Kidney epithelial cell (primary cell): Measurements from ENCODE around the gene POMT2. TPM values are rescaled to one million over a fixed set of nuclear protein-coding genes. Genes with fewer than 3 reads are reported as not detected.
"Not testable (repeated sequence)": the region's sequence is repeated elsewhere in the genome, so short reads cannot be mapped to it uniquely, and the experiment has no call there.

Experiments used
- DNase-seq: peaks from one replicate; pipeline ENCODE4 v3.0.0-alpha.2; 2010; ENCODE audit warnings: low read depth
- H3K27me3 ChIP-seq: 2 replicates; pipeline ENCODE4 v1.6.0; 2011; ENCODE audit warnings: low read length; ENCODE audit not compliant: control insufficient read depth, insufficient read depth
- H3K36me3 ChIP-seq: 2 replicates; pipeline ENCODE4 v1.5.1; 2011; ENCODE audit warnings: low read length; ENCODE audit not compliant: control insufficient read depth, insufficient read depth
- H3K4me3 ChIP-seq: 2 replicates; pipeline ENCODE4 v1.5.1; 2011; ENCODE audit warnings: low read depth, mild to moderate bottlenecking, control low read depth, low read length
- CTCF ChIP-seq: IDR thresholded peaks from 2 replicates; pipeline ENCODE4 v1.5.1; 2011; ENCODE audit warnings: mild to moderate bottlenecking, moderate library complexity, low read length, control low read depth, inconsistent platforms; ENCODE audit not compliant: insufficient read depth, poor library complexity, severe bottlenecking
- total RNA-seq: library from RNA; depleted of rRNA; stranded (reverse); fragments of >200 nt; gene quantifications from 2 replicates; pipeline ENCODE4 v1.2.3, GENCODE V29; 2015

The POMT2 gene
- total RNA-seq, 1 donor from 2014 or later: 21.5 TPM

DNA sequence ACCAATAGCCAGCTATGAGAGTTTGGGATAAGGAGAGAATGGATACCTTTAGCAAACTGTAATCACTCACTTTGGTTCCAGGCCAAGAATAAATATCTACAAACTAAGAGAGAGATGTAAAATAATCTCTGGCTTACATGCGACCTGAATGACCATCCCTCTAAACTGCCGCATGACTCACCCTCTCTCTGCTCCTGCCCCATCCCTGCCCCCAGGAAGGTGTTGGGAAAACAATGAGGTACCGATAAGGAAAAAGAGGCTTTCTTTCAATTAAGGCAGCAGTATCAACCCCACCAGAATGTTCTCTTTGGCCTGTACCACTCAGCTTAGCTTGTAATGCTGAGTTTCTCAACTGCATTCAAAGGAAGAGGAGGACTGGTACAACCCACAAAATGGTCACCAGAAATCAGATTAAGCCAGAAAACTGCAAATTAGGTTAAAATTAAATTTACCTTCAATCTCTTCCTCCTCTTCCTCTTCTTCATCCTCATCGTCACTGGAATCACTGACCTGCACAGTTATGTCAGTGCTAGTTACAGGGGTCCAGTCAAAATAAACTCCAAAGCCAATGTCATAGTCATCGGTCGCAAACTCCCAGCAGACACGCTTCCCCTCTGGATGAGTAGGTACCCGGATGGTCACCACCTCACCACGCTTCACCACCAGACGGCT is 22.2 kb upstream of the POMT2 start:
- no peak for TF ChIP-seq CTCF
- H3K27me3 ChIP-seq: no peaks in the 10 kb centered on the region
- no peak for DNase-seq
- peaks cover 3% of the 10 kb centered on the region for H3K36me3 ChIP-seq
- no peak overlapping the region for H3K4me3 ChIP-seq

DNA sequence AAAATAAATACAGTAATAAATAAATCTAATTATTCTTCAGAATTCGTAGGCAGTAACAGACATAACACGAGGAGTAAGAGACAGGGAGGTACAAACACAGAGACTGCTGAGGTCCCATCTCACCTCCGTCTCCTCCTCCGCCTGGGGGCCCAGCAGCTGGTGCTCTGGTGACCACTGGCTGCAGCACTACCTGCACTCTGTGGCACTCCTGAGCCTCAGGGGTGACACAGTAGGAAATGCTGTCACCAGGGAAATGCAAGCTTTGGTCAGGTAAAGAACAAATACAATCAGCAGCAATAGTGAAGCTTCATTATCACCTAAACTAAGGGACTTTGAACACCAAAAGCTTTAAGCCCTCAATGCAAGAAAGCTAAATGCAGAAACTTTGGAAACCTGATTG is 19.7 kb upstream of the POMT2 start:
- Histone ChIP-seq H3K36me3 (peaks cover 4% of the 10 kb centered on the region), H3K4me3 (no peak overlapping the region), H3K27me3 (no peaks in the 10 kb centered on the region)
- no peak for TF ChIP-seq CTCF
- DNase-seq: no peak

DNA sequence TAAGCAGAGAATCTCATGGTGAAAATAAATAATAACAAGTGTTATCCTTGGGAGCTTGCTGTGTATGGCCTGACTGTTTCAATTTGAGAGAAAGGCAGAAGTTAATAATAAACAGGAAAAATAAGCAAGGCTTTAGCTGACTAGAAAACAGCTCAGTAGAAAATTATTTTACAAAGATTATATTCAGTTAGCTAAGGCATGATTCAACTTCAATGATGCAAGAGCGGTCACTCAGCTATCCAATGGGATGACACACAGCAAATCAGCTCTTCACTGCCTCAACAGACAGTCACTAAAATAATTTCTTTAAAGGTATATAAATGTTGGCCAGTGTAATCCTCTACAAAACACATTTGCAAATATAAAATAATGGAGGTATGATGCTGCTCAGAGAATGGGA is 18.7 kb upstream of the POMT2 start:
- DNase-seq: no peak
- Histone ChIP-seq H3K4me3 (no peak overlapping the region), H3K27me3 (no peaks in the 10 kb centered on the region), H3K36me3 (peaks cover 4% of the 10 kb centered on the region)
- TF ChIP-seq CTCF: no peak

- Histone ChIP-seq H3K27me3 (no peaks in the 10 kb centered on the region), H3K36me3 (peaks cover 4% of the 10 kb centered on the region), H3K4me3 (no peak overlapping the region)
- DNase-seq: no peak
- TF ChIP-seq CTCF: no peak
These were observed 17.6 kb upstream of the POMT2 start for GRCh38 chr14:77338302-77338701.

DNA sequence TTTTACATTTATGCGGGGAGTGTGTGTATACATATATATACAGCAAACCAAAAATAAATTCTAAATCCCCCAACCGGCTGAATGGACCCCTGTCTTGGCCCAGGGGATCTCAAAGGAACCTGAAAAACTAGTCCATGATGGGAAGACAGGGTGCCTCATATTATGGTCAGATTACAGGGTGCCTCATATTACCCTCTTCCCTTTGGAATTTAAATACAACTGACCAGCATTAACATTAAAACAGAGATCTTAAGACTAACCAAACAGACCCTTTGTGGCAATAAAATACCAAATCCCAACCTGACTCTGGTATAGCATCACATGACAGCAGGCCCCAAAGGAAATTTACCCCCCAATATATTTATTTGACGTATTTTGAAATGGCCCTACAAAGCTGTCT is 17.2 kb upstream of the POMT2 start:
- peaks cover 4% of the 10 kb centered on the region for H3K36me3 ChIP-seq
- no peak for DNase-seq
- TF ChIP-seq CTCF: no peak

DNA sequence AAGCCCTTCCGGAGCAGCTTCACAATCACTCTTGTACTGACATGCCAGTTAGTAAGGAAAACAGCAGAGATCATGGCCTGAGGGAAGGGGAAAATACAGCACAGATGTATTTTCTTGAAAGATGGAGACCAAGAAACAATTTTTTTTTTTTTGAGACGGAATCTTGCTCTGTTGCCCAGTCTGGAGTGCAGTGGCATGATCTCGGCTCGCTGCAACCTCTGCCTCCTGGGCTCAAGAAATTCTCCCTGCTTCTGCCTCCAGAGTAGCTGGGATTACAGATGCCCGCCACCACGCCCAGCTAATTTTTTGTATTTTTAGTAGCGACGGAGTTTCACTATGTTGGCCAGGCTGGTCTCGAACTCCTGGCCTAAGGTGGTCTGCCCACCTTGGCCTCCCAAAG is 16.6 kb upstream of the POMT2 start:
- DNase-seq, H3K36me3 ChIP-seq, H3K4me3 ChIP-seq, H3K27me3 ChIP-seq: not testable (repeated sequence)

More for the DNA sequence above, 17.2 kb upstream of the POMT2 start:
- H3K27me3 ChIP-seq: no peaks in the 10 kb centered on the region
- no peak overlapping the region for H3K4me3 ChIP-seq
